ENCODE data around the gene TUBA1C. TPM values are rescaled to one million over a fixed set of nuclear protein-coding genes. Genes with fewer than 3 reads are reported as not detected.

TUBA1C gene
- total RNA-seq, 2 experiments from 2014 or later: 23.4 to 28.9 TPM

DNA sequence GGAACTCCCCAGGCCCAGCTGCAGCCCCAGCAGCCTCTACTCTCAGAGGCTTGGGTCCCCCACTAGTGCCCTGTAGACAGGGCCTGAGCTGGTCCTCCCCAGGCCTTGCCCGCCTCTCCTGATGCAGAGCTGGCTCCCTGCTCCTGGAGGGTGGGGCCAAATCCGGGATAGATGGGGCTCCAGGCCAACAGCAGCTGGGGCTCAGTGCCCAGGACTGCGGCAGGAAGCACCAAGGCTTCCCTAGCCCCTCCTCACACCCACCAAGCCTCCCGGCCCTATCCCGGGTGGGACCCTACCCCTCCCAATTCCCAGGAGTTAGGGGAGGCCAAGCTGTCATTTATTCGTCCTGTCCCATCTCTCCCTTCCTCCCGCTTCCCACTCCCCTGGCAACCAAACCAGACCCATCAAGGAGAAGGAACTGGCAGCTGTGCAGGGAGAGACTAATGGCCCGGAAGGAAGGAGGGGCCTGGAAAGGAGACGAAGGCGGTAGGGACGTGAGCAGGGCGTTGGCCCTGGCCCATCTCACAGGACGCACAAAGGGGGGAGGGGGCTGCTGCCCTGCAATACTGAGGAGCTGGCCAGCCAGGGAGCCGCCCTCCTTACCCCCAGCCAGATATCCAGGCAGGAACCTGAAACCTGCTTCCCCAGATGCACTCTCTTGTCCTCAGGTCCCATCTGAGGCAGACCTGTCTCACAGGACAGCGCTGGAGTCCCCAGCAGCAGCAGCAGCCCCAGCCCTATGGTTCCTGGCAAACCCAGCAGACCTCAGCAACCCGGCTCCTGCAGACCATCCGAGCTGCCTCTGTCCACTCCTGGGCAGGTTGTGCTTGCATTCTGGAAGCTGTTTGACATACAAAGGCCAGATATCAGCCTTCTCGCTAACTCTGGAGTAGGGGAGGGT lies 28.4 kb downstream of the TUBA1C start:
- Mint-ChIP-seq H3K27ac (no peak overlapping the region), H3K4me3 (no peak overlapping the region), H3K27me3 (peaks cover 59% of the 10 kb centered on the region), H3K4me1 (ENCODE audit: low read depth) (peaks cover 17% of the 10 kb centered on the region), H3K9me3 (no peaks in the 10 kb centered on the region), H3K36me3 (ENCODE audit: low read depth) (no peaks in the 10 kb centered on the region)
- POLR2A ChIA-PET: no interaction called here
- ATAC-seq (ENCODE audit: poor library complexity) (no peak), DNase-seq (no peak)
- Histone ChIP-seq H3K27me3 (ENCODE audit: control insufficient read depth in 1 of 2, insufficient read depth in 2 of 2, low read length in 2 of 2) (peaks cover 42 to 52% of the 10 kb centered on the region in 2 experiments), H3K4me3 (ENCODE audit: low read length) (no peak overlapping the region), H3K27ac (ENCODE audit: low read depth in 1 of 2, low read length in 2 of 2) (no peak overlapping the region), H3K9me3 (ENCODE audit: control insufficient read depth in 1 of 2, insufficient read depth in 1 of 2, low read length in 2 of 2) (peaks cover 0 to 22% of the 10 kb centered on the region in 2 experiments), H3K4me1 (ENCODE audit: insufficient read depth, low read length) (peaks cover 31% of the 10 kb centered on the region), H3K36me3 (ENCODE audit: insufficient read depth, low read length) (no peaks in the 10 kb centered on the region)
- TF ChIP-seq, protein P1, sequence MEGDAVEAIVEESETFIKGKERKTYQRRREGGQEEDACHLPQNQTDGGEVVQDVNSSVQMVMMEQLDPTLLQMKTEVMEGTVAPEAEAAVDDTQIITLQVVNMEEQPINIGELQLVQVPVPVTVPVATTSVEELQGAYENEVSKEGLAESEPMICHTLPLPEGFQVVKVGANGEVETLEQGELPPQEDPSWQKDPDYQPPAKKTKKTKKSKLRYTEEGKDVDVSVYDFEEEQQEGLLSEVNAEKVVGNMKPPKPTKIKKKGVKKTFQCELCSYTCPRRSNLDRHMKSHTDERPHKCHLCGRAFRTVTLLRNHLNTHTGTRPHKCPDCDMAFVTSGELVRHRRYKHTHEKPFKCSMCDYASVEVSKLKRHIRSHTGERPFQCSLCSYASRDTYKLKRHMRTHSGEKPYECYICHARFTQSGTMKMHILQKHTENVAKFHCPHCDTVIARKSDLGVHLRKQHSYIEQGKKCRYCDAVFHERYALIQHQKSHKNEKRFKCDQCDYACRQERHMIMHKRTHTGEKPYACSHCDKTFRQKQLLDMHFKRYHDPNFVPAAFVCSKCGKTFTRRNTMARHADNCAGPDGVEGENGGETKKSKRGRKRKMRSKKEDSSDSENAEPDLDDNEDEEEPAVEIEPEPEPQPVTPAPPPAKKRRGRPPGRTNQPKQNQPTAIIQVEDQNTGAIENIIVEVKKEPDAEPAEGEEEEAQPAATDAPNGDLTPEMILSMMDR (IDR thresholded peaks at IDR 0.05): no peak
- intact Hi-C loops (cut with DNase I, micrococcal nuclease): no loop called here
- CTCF ChIA-PET: interaction anchor here (1.7 kb wide), 1 partner anchor 38 kb away, joined by 5 read pairs; no protein-coding TSS in a partner anchor

DNA sequence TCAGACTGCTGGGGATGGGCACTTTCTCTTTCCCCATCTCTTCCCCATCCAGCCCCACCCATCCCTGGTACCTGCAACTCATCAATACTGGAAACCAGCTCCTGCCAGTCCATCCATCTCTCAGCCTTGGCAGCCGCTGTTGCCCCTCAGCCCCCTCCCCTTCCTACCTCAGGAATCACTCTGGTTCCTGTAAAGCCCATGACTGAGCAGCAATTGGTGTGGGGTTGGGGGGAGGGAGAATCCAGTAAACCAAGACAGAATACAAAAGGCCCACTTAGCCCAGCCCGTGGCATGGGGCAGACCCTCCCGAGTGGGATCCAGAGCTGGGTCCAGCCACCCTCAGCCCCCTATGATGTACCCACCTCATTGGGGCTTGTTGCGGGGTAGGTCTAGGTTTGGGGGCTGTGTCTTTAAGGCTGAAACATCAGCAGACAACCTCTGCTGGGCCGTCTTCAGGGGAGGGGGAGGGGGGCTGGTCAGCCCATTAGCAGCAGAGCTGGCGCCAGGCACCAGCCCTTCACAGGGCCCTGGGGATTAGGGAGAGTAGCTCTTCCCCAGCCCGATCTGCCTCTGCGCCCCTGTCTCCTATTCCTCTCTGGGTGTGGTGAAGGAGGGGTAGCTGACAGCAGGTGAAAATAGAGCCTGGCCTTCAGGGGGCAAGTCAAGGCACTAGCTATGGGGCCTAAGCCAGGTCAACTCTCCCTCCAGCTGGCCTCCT lies 29.4 kb downstream of the TUBA1C start:
- TF ChIP-seq, protein P1 (IDR thresholded peaks at IDR 0.05): no peak
- peaks cover 58% of the 10 kb centered on the region for H3K27me3 Mint-ChIP-seq
- ChIA-PET CTCF (interaction anchor here (1.4 kb wide), 1 partner anchor 38 kb away, joined by 4 read pairs; no protein-coding TSS in a partner anchor), POLR2A (interaction anchor here (1.7 kb wide), 1 partner anchor 48 kb away, joined by 6 read pairs; no protein-coding TSS in a partner anchor)
- H3K4me3 Mint-ChIP-seq: no peak overlapping the region
- H3K36me3 Mint-ChIP-seq (ENCODE audit: low read depth): no peaks in the 10 kb centered on the region
- intact Hi-C loops (cut with DNase I, micrococcal nuclease): no loop called here
- ATAC-seq (ENCODE audit: poor library complexity): no peak
- H3K9me3 ChIP-seq (ENCODE audit: control insufficient read depth in 1 of 2, insufficient read depth in 1 of 2, low read length in 2 of 2): peaks cover 0 to 22% of the 10 kb centered on the region in 2 experiments
- peaks cover 23% of the 10 kb centered on the region for H3K4me1 Mint-ChIP-seq (ENCODE audit: low read depth)
- H3K4me1 ChIP-seq (ENCODE audit: insufficient read depth, low read length): peaks cover 31% of the 10 kb centered on the region
- no peak overlapping the region for H3K27ac Mint-ChIP-seq
- no peak for DNase-seq
- H3K27me3 ChIP-seq (ENCODE audit: control insufficient read depth in 1 of 2, insufficient read depth in 2 of 2, low read length in 2 of 2): peaks cover 48 to 59% of the 10 kb centered on the region in 2 experiments
- no peak overlapping the region for H3K27ac ChIP-seq (ENCODE audit: low read depth in 1 of 2, low read length in 2 of 2)
- H3K36me3 ChIP-seq (ENCODE audit: insufficient read depth, low read length): no peaks in the 10 kb centered on the region
- no peak overlapping the region for H3K4me3 ChIP-seq (ENCODE audit: low read length)
- no peaks in the 10 kb centered on the region for H3K9me3 Mint-ChIP-seq

DNA sequence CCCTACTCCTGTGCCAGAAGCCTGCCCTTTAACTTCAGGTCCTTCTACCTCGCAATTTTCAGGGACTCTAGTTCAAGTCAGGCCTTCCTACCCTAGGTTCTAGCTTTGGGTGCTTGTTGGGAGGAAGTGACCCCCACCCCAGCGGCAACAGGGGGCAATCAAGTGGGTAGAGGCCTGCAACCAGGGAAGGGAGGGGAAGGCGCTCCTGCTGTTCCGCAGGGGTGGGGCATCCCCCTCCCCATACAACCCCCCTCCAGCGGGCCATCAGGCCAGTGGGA lies 29.9 kb downstream of the TUBA1C start:
- no peaks in the 10 kb centered on the region for H3K36me3 Mint-ChIP-seq (ENCODE audit: low read depth)
- H3K27ac Mint-ChIP-seq: no peak overlapping the region
- DNase-seq (no peak), ATAC-seq (ENCODE audit: poor library complexity) (no peak)
- no peaks in the 10 kb centered on the region for H3K9me3 Mint-ChIP-seq
- CTCF ChIA-PET: interaction anchor here (1.4 kb wide), 1 partner anchor 37 kb away, joined by 4 read pairs; no protein-coding TSS in a partner anchor
- POLR2A ChIA-PET: interaction anchor here (1.7 kb wide), 1 partner anchor 48 kb away, joined by 6 read pairs; no protein-coding TSS in a partner anchor
- peaks cover 0 to 22% of the 10 kb centered on the region in 2 experiments for H3K9me3 ChIP-seq (ENCODE audit: control insufficient read depth in 1 of 2, insufficient read depth in 1 of 2, low read length in 2 of 2)
- no peak overlapping the region for H3K4me3 ChIP-seq (ENCODE audit: low read length)
- intact Hi-C loops (cut with DNase I, micrococcal nuclease): no loop called here
- peaks cover 58% of the 10 kb centered on the region for H3K27me3 Mint-ChIP-seq
- TF ChIP-seq, protein P1 (IDR thresholded peaks at IDR 0.05): no peak
- no peaks in the 10 kb centered on the region for H3K36me3 ChIP-seq (ENCODE audit: insufficient read depth, low read length)
- H3K27me3 ChIP-seq (ENCODE audit: control insufficient read depth in 1 of 2, insufficient read depth in 2 of 2, low read length in 2 of 2): peaks cover 48 to 59% of the 10 kb centered on the region in 2 experiments
- no peak overlapping the region for H3K27ac ChIP-seq (ENCODE audit: low read depth in 1 of 2, low read length in 2 of 2)
- peaks cover 31% of the 10 kb centered on the region for H3K4me1 ChIP-seq (ENCODE audit: insufficient read depth, low read length)
- peaks cover 23% of the 10 kb centered on the region for H3K4me1 Mint-ChIP-seq (ENCODE audit: low read depth)
- H3K4me3 Mint-ChIP-seq: no peak overlapping the region
